Kidney epithelial cell (primary cell): ENCODE measurements around the gene GLCCI1. TPM values are rescaled to one million over a fixed set of nuclear protein-coding genes. Genes with fewer than 3 reads are reported as not detected.

Experiments
- DNase-seq: peaks from one replicate; pipeline ENCODE4 v3.0.0-alpha.2; 2010; ENCODE audit warnings: low read depth
- H3K27me3 ChIP-seq: 2 replicates; pipeline ENCODE4 v1.6.0; 2011; ENCODE audit warnings: low read length; ENCODE audit not compliant: control insufficient read depth, insufficient read depth
- H3K36me3 ChIP-seq: 2 replicates; pipeline ENCODE4 v1.5.1; 2011; ENCODE audit warnings: low read length; ENCODE audit not compliant: control insufficient read depth, insufficient read depth
- H3K4me3 ChIP-seq: 2 replicates; pipeline ENCODE4 v1.5.1; 2011; ENCODE audit warnings: low read depth, mild to moderate bottlenecking, control low read depth, low read length
- total RNA-seq: library from RNA; depleted of rRNA; stranded (reverse); fragments of >200 nt; gene quantifications from 2 replicates; pipeline ENCODE4 v1.2.3, GENCODE V29; 2015
- TF ChIP-seq, protein P1 (sequence below): IDR thresholded peaks from 2 replicates; pipeline ENCODE4 v1.5.1; 2011; ENCODE audit warnings: mild to moderate bottlenecking, moderate library complexity, low read length, control low read depth, inconsistent platforms; ENCODE audit not compliant: insufficient read depth, poor library complexity, severe bottlenecking

The GLCCI1 gene
- total RNA-seq, 1 donor from 2014 or later: 1.6 TPM

DNA sequence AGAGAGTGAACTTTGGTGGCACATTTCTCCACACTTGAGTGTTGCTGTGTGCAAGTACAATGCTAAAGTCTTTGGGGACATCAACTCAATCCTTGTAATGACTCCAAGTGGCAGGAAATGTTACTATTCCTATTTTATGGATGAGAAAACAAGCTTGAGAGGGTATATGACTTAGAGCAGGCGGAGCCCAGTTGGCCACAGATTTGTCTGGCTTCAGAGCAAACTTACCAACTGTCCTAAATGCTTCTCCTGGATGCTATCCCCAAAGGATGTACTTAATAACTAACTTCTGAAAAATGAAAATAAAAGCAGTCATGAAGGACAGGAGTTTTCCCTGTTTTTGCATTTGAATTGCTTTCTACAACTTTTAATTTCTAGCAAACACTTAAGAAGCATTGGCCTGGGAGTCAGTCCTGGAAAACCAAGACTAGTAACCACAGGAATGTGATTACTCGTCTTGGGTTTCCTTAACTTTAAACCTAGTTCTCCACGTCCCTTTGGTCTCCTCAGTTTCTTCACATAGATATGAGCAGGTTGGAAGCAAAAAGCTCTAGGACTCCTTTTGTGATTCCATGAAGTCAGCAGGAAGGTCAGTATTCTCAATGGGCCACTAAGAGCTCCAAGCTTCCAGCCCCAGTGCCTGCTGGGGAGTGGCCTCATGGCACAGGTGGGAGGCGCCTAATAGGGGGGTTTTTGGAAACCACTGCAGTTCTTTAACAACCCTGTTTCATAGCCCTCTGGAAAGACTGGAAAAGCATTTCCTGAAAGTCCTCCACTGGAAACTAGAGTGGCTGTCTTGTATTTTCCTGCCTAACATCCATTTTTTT is 140.8 kb downstream of the GLCCI1 start:
- TF ChIP-seq, protein P1, sequence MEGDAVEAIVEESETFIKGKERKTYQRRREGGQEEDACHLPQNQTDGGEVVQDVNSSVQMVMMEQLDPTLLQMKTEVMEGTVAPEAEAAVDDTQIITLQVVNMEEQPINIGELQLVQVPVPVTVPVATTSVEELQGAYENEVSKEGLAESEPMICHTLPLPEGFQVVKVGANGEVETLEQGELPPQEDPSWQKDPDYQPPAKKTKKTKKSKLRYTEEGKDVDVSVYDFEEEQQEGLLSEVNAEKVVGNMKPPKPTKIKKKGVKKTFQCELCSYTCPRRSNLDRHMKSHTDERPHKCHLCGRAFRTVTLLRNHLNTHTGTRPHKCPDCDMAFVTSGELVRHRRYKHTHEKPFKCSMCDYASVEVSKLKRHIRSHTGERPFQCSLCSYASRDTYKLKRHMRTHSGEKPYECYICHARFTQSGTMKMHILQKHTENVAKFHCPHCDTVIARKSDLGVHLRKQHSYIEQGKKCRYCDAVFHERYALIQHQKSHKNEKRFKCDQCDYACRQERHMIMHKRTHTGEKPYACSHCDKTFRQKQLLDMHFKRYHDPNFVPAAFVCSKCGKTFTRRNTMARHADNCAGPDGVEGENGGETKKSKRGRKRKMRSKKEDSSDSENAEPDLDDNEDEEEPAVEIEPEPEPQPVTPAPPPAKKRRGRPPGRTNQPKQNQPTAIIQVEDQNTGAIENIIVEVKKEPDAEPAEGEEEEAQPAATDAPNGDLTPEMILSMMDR: no peak
- no peaks in the 10 kb centered on the region for H3K36me3 ChIP-seq
- DNase-seq: peak; percentile 49
- no peak overlapping the region for H3K4me3 ChIP-seq
- H3K27me3 ChIP-seq: no peaks in the 10 kb centered on the region

DNA sequence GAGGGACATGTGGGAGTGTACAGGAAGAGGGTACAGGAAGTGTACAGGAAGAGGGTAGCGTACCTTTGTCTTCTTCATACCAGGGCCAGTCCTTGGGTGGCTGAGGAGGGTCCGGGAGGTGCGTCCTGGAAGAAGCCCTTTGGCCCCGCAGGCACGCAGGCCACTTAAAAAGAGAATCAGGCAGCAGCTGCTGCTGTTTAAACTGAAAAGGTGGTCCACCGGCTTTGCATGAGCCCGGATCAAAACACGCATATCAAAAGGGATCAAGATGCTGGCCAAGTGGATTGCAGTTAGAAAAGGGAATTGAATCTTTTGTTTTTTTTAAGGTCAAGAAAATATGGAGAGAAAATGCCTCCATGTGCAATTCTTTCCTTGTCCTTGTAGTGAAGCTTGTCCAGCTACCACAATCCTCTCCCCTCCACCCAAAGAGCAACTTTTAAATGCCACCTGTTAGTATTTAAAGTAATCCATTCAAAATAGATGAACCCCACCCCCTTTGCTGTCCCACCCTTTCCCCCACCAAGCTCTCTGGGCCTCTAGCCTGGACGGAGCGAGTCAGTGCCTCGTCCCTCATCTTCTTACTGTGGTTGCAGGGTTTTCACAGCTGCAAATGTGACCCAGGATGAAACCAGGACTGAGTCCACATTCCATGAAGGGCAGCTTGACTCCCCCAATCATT is 142.8 kb downstream of the GLCCI1 start:
- H3K4me3 ChIP-seq: no peak overlapping the region
- no peaks in the 10 kb centered on the region for H3K27me3 ChIP-seq
- no peaks in the 10 kb centered on the region for H3K36me3 ChIP-seq
- no peak for DNase-seq
- TF ChIP-seq, protein P1: no peak

- Histone ChIP-seq H3K36me3 (no peaks in the 10 kb centered on the region), H3K4me3 (no peak overlapping the region), H3K27me3 (no peaks in the 10 kb centered on the region)
- no peak for DNase-seq
- TF ChIP-seq, protein P1: no peak
Measured at GRCh38 chr7:8112685-8113084, 144.1 kb downstream of the GLCCI1 start.

- TF ChIP-seq, protein P1: no peak
- Histone ChIP-seq H3K36me3 (no peaks in the 10 kb centered on the region), H3K27me3 (no peaks in the 10 kb centered on the region), H3K4me3 (no peak overlapping the region)
- DNase-seq: no peak
Measured at GRCh38 chr7:8113184-8113583, 144.6 kb downstream of the GLCCI1 start.

- DNase-seq: no peak
- TF ChIP-seq, protein P1: no peak
- H3K36me3 ChIP-seq: no peaks in the 10 kb centered on the region
Measured at GRCh38 chr7:8114175-8114574, 145.6 kb downstream of the GLCCI1 start.

More at GRCh38 chr7:8114175-8114574, 145.6 kb downstream of the GLCCI1 start:
- no peak overlapping the region for H3K4me3 ChIP-seq
- H3K27me3 ChIP-seq: no peaks in the 10 kb centered on the region
